ENCODE results near the gene NEDD4L.

NEDD4L gene

GRCh38 chr18:58338141-58338540 is 294.1 kb downstream of the NEDD4L start:
- H3K9me3 ChIP-seq (ENCODE audit: insufficient read depth, low read depth, low read length), result no peaks in the 10 kb centered on the region
- H2BK12ac ChIP-seq (ENCODE audit: low read length), result no peak overlapping the region
- no peak overlapping the region for H3K4ac ChIP-seq (ENCODE audit: low read depth, low read length)
- H3K23ac ChIP-seq (ENCODE audit: low read length), result no peak overlapping the region
- WGBS (ENCODE audit: extremely low coverage, insufficient coverage, insufficient read length), result no CpG with 5 or more reads among the region's 3 CpGs
- H3K36me3 ChIP-seq (ENCODE audit: control insufficient read depth in 1 of 2, insufficient read depth in 2 of 2, low read length in 2 of 2), result peaks cover 13 to 20% of the 10 kb centered on the region in 2 experiments
- no peak overlapping the region for H3K4me2 ChIP-seq (ENCODE audit: low read length)
- no peak overlapping the region for H3K18ac ChIP-seq (ENCODE audit: low read length)
- no peak overlapping the region for H3K27ac ChIP-seq (ENCODE audit: low read depth, low read length)
- no peak overlapping the region for H4K12ac ChIP-seq (ENCODE audit: low read depth, low read length)
- no peaks in the 10 kb centered on the region for H3K79me2 ChIP-seq (ENCODE audit: control insufficient read depth, insufficient read depth, low read length, poor library complexity)
- H2BK120ac ChIP-seq (ENCODE audit: insufficient read depth, low read length, poor library complexity), result no peak overlapping the region
- no peaks in the 10 kb centered on the region for H3K79me1 ChIP-seq (ENCODE audit: low read length)
- no peak for DNase-seq
- H4K8ac ChIP-seq (ENCODE audit: low read depth, low read length), result no peak overlapping the region
- H3K27me3 ChIP-seq (ENCODE audit: insufficient read depth, low read length), result no peaks in the 10 kb centered on the region
- H2AK5ac ChIP-seq (ENCODE audit: low read length), result no peak overlapping the region
- no peak overlapping the region for H4K91ac ChIP-seq (ENCODE audit: low read depth, low read length)
- H3K4me1 ChIP-seq (ENCODE audit: control insufficient read depth in 1 of 2, insufficient read depth in 2 of 2, low read length in 2 of 2), result peaks cover 3 to 4% of the 10 kb centered on the region in 2 experiments
- no peak overlapping the region for H2BK5ac ChIP-seq (ENCODE audit: low read depth, low read length, poor library complexity)
- no peak overlapping the region for H3K4me3 ChIP-seq (ENCODE audit: low read depth, low read length)
- H2AFZ ChIP-seq (ENCODE audit: insufficient read depth, low read length, poor library complexity), result no peak overlapping the region
- no peak overlapping the region for H3K14ac ChIP-seq (ENCODE audit: low read length)
- no peak overlapping the region for H3K9ac ChIP-seq (ENCODE audit: low read length)

GRCh38 chr18:58338961-58339592 is 295.1 kb downstream of the NEDD4L start:
- no peak overlapping the region for H2AFZ ChIP-seq (ENCODE audit: insufficient read depth, low read length, poor library complexity)
- H3K79me1 ChIP-seq (ENCODE audit: low read length), result no peaks in the 10 kb centered on the region
- H2BK12ac ChIP-seq (ENCODE audit: low read length), result no peak overlapping the region
- DNase-seq, result no peak
- no peak overlapping the region for H3K4me3 ChIP-seq (ENCODE audit: low read depth, low read length)
- no peak overlapping the region for H4K8ac ChIP-seq (ENCODE audit: low read depth, low read length)
- no peak overlapping the region for H3K27ac ChIP-seq (ENCODE audit: low read depth, low read length)
- no peak overlapping the region for H2BK5ac ChIP-seq (ENCODE audit: low read depth, low read length, poor library complexity)
- no peak overlapping the region for H3K14ac ChIP-seq (ENCODE audit: low read length)
- H3K9me3 ChIP-seq (ENCODE audit: insufficient read depth, low read depth, low read length), result no peaks in the 10 kb centered on the region
- no peak overlapping the region for H2AK5ac ChIP-seq (ENCODE audit: low read length)
- peak overlapping the region; percentile 45 for H3K4me2 ChIP-seq (ENCODE audit: low read length)
- H3K9ac ChIP-seq (ENCODE audit: low read length), result no peak overlapping the region
- no peak overlapping the region for H3K23ac ChIP-seq (ENCODE audit: low read length)
- peaks cover 3 to 4% of the 10 kb centered on the region in 2 experiments for H3K4me1 ChIP-seq (ENCODE audit: control insufficient read depth in 1 of 2, insufficient read depth in 2 of 2, low read length in 2 of 2)
- no peak overlapping the region for H4K12ac ChIP-seq (ENCODE audit: low read depth, low read length)
- H3K27me3 ChIP-seq (ENCODE audit: insufficient read depth, low read length), result no peaks in the 10 kb centered on the region
- no peak overlapping the region for H2BK120ac ChIP-seq (ENCODE audit: insufficient read depth, low read length, poor library complexity)
- no peak overlapping the region for H4K91ac ChIP-seq (ENCODE audit: low read depth, low read length)
- no peaks in the 10 kb centered on the region for H3K79me2 ChIP-seq (ENCODE audit: control insufficient read depth, insufficient read depth, low read length, poor library complexity)
- H3K4ac ChIP-seq (ENCODE audit: low read depth, low read length), result no peak overlapping the region
- no CpG with 5 or more reads among the region's 9 CpGs for WGBS (ENCODE audit: extremely low coverage, insufficient coverage, insufficient read length)
- no peak overlapping the region for H3K18ac ChIP-seq (ENCODE audit: low read length)
- H3K36me3 ChIP-seq (ENCODE audit: control insufficient read depth in 1 of 2, insufficient read depth in 2 of 2, low read length in 2 of 2), result peaks cover 11 to 20% of the 10 kb centered on the region in 2 experiments

GRCh38 chr18:58339890-58340289 is 295.9 kb downstream of the NEDD4L start:
- no peak overlapping the region for H3K4me3 ChIP-seq (ENCODE audit: low read depth, low read length)
- H3K4me1 ChIP-seq (ENCODE audit: control insufficient read depth in 1 of 2, insufficient read depth in 2 of 2, low read length in 2 of 2), result peaks cover 3 to 4% of the 10 kb centered on the region in 2 experiments
- H3K4me2 ChIP-seq (ENCODE audit: low read length), result no peak overlapping the region
- no peak overlapping the region for H3K9ac ChIP-seq (ENCODE audit: low read length)
- H3K27ac ChIP-seq (ENCODE audit: low read depth, low read length), result no peak overlapping the region
- no peak overlapping the region for H3K14ac ChIP-seq (ENCODE audit: low read length)
- H2BK120ac ChIP-seq (ENCODE audit: insufficient read depth, low read length, poor library complexity), result no peak overlapping the region
- no peaks in the 10 kb centered on the region for H3K9me3 ChIP-seq (ENCODE audit: insufficient read depth, low read depth, low read length)
- no peak overlapping the region for H2AFZ ChIP-seq (ENCODE audit: insufficient read depth, low read length, poor library complexity)
- no peak overlapping the region for H2AK5ac ChIP-seq (ENCODE audit: low read length)
- DNase-seq, result no peak
- no peaks in the 10 kb centered on the region for H3K79me1 ChIP-seq (ENCODE audit: low read length)
- H3K4ac ChIP-seq (ENCODE audit: low read depth, low read length), result no peak overlapping the region
- no peak overlapping the region for H4K8ac ChIP-seq (ENCODE audit: low read depth, low read length)
- H4K91ac ChIP-seq (ENCODE audit: low read depth, low read length), result no peak overlapping the region
- H3K36me3 ChIP-seq (ENCODE audit: control insufficient read depth in 1 of 2, insufficient read depth in 2 of 2, low read length in 2 of 2), result peaks cover 11 to 20% of the 10 kb centered on the region in 2 experiments
- no peaks in the 10 kb centered on the region for H3K27me3 ChIP-seq (ENCODE audit: insufficient read depth, low read length)
- no peak overlapping the region for H3K18ac ChIP-seq (ENCODE audit: low read length)
- no peak overlapping the region for H4K12ac ChIP-seq (ENCODE audit: low read depth, low read length)
- H3K23ac ChIP-seq (ENCODE audit: low read length), result no peak overlapping the region
- no peak overlapping the region for H2BK12ac ChIP-seq (ENCODE audit: low read length)
- no peak overlapping the region for H2BK5ac ChIP-seq (ENCODE audit: low read depth, low read length, poor library complexity)
- no CpG with 5 or more reads among the region's 5 CpGs for WGBS (ENCODE audit: extremely low coverage, insufficient coverage, insufficient read length)
- H3K79me2 ChIP-seq (ENCODE audit: control insufficient read depth, insufficient read depth, low read length, poor library complexity), result no peaks in the 10 kb centered on the region

- no peaks in the 10 kb centered on the region for H3K27me3 ChIP-seq (ENCODE audit: insufficient read depth, low read length)
- no peak overlapping the region for H4K12ac ChIP-seq (ENCODE audit: low read depth, low read length)
- H3K9ac ChIP-seq (ENCODE audit: low read length), result no peak overlapping the region
- H2AK5ac ChIP-seq (ENCODE audit: low read length), result no peak overlapping the region
- no peak overlapping the region for H3K27ac ChIP-seq (ENCODE audit: low read depth, low read length)
- no peak overlapping the region for H2BK12ac ChIP-seq (ENCODE audit: low read length)
- no peak overlapping the region for H4K91ac ChIP-seq (ENCODE audit: low read depth, low read length)
- H3K79me1 ChIP-seq (ENCODE audit: low read length), result no peaks in the 10 kb centered on the region
- no peak overlapping the region for H2AFZ ChIP-seq (ENCODE audit: insufficient read depth, low read length, poor library complexity)
- peaks cover 3 to 8% of the 10 kb centered on the region in 2 experiments for H3K4me1 ChIP-seq (ENCODE audit: control insufficient read depth in 1 of 2, insufficient read depth in 2 of 2, low read length in 2 of 2)
- H2BK120ac ChIP-seq (ENCODE audit: insufficient read depth, low read length, poor library complexity), result no peak overlapping the region
- H3K14ac ChIP-seq (ENCODE audit: low read length), result no peak overlapping the region
- no peak overlapping the region for H2BK5ac ChIP-seq (ENCODE audit: low read depth, low read length, poor library complexity)
- H3K18ac ChIP-seq (ENCODE audit: low read length), result no peak overlapping the region
- no peak overlapping the region for H4K8ac ChIP-seq (ENCODE audit: low read depth, low read length)
- no peak overlapping the region for H3K4ac ChIP-seq (ENCODE audit: low read depth, low read length)
- no peak overlapping the region for H3K4me2 ChIP-seq (ENCODE audit: low read length)
- no peak overlapping the region for H3K4me3 ChIP-seq (ENCODE audit: low read depth, low read length)
- DNase-seq, result no peak
- no CpG with 5 or more reads among the region's 8 CpGs for WGBS (ENCODE audit: extremely low coverage, insufficient coverage, insufficient read length)
- H3K79me2 ChIP-seq (ENCODE audit: control insufficient read depth, insufficient read depth, low read length, poor library complexity), result no peaks in the 10 kb centered on the region
- H3K9me3 ChIP-seq (ENCODE audit: insufficient read depth, low read depth, low read length), result no peaks in the 10 kb centered on the region
- peaks cover 8 to 19% of the 10 kb centered on the region in 2 experiments for H3K36me3 ChIP-seq (ENCODE audit: control insufficient read depth in 1 of 2, insufficient read depth in 2 of 2, low read length in 2 of 2)
- no peak overlapping the region for H3K23ac ChIP-seq (ENCODE audit: low read length)
These were observed 297.9 kb downstream of the NEDD4L start for GRCh38 chr18:58341916-58342315.

Data from trophoblast cell (in vitro differentiated cells and primary cell).